NCI-H128 (cell line): ENCODE measurements around the gene CMTM8.

Source experiments
- DNase-seq: peaks from one replicate; lab custom pipeline; 2025; ENCODE audit not compliant: unreplicated experiment; lab: John Stamatoyannopoulos, UW

Gene CMTM8

DNA sequence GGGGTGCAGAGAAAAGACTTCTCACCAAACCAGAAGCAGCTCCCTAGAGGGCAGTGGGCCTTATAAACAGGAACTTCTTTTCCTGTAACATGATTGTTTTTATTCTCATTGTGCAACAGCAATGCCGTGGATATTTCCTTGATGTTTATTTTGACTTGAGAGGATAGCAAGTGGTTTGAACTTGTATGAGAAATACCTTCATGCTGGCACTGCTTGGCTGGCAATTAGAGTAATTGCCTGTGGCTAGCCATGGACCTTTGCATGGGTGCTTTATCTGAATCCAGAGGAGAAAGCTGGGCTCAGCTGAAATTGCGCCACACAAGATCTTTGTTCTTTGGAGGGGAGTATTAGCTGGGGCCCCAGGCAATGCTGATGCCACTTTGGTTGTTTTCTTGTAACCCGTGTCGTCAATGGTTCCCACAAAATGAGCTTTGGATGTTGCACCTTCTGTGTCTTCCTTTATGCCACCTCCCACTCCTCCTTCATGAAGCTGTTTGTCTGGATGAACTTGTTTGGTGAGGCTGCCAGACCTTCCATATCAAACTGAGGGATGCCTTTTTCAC is 37.9 kb downstream of the CMTM8 start:
- no peak for DNase-seq

DNA sequence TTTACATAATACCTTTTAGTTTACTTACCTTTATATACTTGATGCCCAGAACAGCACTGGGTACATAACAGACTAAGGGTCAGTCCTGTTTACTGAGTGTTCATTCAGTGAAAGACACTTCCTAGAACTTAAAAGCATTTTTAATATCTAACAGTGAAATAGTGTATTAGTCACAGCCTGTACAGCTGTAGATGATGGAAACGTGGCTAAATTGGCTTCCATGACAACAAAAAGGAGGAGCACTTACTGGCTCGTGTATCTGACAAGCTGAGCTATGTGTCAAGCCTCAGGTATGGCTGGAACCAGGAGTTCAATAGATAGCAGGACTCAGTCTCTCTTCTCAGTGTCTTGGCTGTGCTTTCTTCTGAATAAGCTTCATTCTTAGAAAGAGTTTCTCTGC is 40.2 kb downstream of the CMTM8 start:
- DNase-seq: no peak

DNA sequence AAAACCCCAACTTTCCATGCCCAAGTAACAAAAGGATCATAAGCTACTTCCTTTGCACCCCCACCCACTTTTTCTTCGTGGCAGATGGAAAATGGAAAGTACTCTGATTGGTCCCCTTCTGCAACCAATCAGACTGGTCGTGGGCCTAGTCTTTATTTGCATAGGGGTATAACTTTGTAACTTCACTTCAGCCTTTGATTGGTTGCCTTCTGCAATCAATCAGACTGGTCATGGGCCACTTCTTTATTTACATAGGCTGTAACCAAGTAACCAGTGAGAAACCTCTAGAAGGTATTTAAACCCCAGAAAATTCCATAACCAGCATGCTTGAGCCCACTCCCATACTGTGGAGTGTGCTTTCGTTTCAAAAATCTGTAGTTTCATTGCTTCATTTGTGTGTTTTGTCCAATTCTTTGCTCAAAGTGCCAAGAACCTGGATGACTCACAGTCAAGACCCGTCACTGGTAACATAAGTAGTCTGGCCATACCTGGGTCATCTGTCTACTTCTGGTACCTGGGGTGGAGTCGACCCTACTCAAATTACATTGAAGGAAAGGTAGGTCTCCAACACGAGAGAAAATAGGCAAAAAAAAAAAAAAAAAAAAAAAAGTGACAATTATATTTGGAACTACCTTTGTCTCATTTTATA is 41.9 kb downstream of the CMTM8 start:
- DNase-seq: no peak

DNA sequence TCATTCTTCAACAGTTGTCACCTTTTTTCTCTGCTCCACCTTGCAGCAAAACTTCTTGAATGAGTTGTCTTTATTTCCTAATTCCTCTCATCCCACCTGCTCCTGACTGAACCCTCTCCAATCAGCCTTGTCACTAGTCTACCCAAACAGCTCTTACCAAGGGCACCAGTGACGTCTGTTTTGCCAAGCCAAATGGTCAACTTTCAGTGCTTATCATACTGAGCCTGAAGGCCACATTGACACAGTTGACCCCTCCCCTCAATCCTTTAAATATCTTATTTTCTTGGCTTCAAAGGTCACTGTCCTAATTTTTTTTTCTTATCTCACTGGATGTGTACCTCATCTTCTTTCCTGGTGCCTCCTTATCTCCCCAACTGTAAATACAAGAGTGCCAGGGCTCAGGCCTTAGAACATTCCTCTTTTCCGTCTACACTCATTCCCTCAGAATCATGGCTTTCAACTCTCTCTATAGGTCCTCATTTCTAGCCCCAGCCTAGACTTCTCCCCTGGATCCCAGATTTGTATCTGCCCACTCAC is 43.2 kb downstream of the CMTM8 start:
- no peak for DNase-seq

DNA sequence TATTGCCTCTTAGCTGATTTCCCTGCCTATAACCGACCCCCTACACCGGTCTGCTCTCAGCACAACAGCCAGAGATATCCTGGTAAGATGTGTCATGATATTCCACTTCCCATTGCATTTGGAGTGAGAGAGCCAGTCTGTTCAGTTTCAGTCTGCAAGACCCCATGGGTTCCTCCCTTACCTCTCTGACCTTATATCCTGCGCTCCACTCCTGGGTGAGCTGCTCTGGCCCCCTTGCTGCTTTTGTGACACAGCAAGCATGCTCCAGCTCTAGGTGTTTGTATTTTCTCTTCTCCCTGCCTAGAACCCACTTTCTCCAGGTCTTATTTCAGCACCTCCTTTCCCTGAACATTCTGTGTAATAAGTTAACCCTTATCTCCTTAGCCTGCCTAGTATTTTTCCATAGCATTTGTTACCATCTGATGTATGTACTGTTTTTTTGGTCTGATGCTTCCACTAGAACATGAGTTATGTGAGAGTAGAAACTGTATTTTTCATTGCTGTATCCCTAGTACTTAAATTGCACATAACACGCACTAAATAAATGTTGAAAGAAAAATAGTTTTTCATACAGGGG is 44.2 kb downstream of the CMTM8 start:
- DNase-seq: no peak

DNA sequence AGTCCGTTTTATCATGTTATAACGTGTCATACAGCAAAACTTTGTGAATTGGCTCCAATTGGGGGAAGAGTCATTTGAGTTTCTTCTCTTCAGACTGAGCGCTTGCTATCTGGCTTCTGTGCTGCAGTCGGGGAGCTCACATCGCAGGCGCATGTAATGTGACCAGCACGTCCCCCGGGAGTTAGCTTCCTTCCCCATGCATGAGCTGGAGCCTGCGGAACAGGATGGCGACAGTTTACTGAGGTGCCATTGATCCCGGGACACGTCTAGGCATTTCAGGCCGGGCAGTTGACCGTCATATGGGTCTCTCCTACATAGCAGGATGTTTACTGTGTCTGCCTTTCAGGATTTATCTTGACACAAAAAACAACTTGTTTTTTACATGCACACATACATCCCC is 44.8 kb downstream of the CMTM8 start:
- no peak for DNase-seq

DNA sequence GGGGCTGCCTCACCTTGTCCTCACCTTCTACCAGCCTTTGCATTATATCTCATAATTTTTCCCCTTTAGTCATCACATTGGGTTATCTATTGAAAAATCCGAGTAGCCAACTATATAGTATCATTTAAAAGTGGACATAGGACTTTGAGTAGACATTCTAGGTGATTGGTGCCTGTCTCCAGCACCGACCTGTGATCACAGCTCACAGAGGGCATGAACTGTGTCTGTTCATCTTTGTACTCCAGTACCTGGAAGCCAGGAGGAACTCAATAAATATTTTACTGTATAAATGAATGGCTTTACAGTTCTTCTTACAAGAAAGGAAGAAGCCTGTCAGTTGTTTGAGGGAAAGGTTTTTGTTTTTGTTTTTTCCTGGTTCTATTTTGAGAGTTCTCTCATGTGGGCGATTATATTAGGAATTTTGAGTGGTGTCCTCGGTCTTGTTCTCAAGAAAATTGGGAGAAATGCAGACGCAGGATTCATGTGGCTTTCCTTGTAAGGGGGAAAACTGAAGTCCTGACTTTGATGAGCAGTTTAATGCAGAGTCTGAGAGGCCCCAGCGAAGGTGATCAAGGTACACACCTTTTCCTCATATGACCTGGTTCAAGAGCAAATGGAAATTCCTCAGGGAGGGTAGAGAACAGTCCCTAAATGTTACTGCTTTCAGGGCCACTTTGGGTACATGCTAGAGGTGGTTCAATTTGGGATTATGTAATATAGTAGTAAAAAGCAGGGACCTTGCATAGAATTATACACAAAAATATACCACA is 46.1 kb downstream of the CMTM8 start:
- no peak for DNase-seq

DNA sequence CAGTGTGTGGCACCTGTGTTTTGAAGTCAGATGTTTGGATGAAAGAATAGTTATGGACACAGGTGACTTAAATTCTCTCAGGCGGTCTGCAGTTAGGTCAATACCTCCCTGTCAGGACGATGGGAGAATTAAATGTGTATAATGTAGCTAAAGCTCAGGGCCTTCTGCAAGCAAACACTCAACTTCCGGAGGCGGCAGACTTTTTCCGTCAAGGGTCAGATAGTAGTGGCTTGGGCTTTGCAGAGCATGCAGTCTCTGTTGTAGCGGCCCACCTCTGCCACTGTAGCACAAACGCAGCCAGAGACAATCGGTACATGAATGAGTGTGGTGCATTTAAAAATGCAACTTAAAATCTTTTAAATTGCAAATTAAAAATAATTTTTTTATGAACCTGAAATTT is 47.4 kb downstream of the CMTM8 start:
- no peak for DNase-seq

DNA sequence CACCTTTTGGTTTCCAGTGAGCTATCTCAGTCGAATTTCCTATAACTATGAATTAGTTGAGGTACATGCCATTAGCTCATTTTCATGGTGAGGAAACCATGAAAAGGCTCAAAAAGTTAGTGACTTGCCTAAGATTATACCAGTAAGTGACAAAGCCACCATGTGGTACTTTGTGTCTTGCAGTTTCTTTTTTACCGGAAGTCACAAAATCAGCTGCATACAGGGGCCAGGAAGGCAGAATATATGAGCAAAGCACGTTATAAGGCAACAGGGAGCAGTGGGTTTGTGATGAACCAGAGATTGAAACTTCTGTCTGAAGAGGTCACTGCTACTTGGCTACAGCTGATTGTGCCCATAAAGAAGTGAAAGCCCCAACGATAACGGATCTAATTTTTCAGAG is 50.3 kb downstream of the CMTM8 start:
- DNase-seq: no peak

DNA sequence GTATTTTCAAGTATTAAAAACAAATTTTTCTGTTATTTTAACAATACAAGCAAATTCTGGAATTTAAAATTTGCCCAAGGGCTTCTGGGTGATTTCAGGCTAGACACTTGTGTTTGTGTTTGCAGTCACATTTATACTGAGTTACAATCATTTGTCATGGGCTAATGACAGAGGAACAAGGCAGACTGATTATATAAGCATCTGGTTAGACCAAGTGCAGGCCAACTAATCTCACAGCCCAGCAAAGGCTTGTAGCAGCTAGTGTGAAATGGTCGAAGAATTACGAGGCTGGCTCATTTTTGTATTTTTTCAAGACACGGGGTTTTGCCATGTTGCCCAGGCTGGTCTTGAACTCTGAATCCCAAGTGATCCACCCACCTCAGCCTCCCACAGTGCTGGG is 52.1 kb downstream of the CMTM8 start:
- no peak for DNase-seq

DNA sequence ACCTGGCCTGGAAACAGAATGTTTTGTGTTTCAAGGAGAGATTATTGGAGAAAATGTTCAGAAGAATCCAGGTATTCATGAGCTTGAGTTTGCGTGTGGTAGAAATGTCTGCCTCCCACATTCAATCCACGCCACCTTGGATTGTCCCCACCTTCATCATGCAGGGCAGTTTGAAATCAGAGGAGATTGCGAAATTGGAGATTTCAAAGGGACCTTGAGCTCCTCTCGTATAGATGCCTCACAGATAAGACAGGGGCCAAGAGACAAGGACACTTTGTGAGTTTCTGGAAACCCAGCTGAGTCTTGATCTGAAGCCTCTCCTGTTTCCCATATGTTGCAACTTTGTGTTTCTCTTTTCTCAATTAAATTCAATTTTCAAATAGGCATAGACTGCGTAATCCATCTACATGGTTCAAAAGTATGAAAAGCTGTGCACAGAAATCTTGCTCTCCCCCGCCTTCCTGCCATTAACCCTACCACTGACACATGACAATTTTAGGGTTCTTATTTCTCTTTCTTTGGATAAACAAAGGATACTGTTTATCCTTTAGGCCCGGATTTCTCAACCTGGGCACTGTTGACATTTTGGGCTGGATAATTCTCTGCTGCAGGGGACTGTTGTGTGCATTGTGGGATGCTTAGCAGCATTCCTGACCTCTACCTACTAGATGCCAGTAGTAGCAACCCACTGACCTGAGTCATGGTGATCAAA is 53.8 kb downstream of the CMTM8 start:
- DNase-seq: no peak

DNA sequence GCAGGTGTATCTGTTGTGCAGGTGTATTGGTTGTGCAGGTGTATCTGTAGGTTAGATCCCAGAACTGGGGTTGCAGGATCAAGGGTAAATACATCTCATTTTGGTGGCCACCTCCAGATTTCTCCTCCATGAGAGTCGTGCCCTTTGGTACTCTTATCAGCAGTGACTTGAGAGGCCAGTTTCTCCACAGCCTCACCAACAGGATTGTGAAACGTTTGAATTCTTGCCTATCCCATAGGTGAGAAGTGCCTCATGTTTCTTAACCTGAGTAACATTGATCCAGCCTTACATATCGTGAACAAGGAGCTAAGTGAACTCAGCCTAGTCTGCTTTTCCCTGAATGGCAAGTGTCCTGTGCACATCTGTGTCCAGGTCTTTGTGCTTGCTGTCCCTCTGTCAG is 55.4 kb downstream of the CMTM8 start:
- no peak for DNase-seq

DNA sequence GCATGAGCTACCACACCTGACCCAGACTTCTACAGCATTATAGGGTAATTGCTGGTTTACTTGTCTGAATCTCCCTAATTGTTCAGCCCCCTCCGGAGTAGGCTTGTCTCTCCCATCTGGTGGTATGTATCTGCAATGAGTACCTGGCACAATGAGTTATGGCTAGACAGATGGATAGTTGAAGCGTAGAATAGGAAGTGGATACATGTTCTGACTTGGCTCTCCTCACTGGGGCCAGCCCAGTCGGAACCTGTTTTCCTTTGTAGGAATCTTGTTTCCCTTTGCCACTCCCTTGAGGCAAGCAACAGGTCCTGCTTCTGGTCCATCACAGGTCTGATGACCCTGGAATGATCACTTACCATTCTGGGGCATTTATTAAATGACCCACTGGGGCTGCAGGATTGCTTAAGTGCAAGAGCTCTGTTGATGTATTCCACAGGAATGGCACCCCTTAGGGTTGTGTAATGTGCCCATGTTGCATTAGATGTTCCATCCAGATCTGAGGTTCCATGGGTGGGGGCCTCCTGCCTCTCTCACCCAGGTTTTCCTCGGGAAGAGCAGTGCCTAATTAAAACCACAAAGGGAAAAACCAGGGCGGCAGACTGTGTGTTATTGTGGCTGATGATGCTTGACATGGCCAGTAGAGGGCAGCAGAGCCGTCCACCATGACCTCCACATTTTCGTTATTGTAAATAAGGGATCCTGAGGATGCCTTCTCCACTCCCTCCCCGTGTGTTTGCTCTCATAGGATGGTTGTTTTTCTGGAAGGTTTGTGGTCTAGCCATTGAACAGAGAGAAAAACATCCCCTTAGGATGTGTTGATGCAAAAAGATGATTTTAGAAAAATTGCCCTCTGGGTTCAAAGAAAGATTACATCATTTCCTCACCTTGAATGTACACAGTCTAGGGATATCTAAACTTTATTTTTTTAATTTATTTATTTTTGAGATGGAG is 58.0 kb downstream of the CMTM8 start:
- no peak for DNase-seq

DNA sequence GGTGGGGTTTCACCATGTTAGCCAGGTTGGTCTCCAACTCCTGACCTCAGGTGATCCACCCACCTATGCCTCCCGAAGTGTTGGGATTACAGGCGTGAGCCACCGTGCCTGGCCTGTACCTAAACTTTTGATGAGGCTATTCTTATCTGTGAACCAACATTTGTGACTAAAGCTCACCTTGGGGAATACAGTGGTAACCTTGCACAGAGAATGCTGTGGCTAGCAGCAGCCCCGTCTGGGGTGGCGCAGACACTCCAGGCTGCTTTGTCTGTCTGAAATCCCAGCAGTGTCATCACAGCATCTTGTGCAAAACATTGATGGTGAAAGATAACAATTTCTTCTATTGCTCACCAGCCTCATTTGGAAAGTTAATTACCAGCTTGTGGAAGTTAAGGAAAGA is 58.9 kb downstream of the CMTM8 start:
- DNase-seq: no peak

DNA sequence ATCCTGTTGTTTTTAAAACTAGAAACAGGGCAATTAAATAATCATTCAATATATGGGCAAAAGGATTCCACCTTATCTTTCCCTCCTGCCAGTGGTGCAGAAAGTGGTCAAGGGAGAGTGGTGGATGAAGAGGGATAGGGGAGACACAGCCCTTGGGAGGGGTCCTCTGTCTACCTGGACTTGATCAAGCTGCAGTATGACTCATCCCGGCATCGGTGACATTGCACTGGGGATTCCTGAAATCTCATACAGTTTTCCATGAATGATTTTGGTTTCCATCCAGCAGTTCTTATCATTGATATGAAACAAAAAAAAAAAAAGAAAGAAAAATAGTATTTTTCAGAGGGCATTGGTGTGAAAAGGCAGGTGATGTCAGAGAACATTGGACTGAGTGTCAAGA is 62.9 kb downstream of the CMTM8 start:
- no peak for DNase-seq

DNA sequence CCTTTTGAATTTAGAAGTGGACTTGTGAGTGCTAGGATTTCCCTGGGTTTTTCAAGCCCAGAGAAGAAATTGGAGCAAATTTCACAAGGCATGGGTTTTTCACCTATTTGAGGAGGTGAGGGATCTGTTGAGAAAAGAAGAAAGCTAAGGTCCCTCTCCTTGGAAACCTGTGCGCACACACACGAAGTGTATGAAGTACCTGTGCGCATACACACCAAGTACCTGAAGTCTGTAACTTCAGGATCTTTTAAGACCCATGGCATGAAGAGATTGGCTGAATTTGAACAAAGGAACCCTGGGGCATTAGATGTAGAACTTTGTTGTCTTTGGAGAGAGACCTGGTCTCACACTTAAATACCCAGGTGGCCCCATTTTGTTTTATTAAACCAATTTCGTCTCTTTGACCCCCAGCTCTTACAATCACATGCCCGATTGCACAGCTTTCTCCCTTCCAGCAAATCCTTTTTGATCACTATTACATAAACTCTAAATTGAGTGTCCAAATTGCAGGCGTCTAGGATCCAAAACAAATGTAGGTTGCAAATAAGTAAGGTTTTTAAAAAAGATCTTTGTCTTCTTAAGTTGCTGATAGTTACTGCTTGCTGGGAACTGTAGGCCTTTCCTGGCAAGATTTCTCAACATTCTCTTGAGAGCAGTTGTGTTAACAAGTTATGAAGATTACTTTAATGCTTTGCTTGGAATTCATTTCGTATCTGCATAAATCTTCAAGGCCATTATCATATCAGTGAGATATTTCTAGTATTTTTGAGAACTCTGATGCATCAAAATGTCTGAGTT is 64.3 kb downstream of the CMTM8 start:
- no peak for DNase-seq

DNA sequence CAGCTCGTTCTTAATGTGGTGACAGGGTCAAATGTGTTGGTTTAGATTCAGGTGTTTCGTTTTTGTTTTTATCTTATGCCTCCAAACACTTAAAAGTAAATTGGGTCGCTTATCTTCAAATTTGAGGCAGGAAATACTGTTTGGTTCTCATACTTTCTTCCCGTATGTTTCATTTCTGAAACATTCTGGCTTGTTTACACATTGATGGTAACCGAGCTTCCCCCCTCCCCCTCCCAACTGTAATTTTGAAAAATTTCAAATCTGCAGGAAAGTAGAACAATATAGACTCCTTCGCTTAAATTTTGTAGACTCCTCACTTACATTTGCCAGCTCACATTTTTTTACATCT is 64.9 kb downstream of the CMTM8 start:
- no peak for DNase-seq

DNA sequence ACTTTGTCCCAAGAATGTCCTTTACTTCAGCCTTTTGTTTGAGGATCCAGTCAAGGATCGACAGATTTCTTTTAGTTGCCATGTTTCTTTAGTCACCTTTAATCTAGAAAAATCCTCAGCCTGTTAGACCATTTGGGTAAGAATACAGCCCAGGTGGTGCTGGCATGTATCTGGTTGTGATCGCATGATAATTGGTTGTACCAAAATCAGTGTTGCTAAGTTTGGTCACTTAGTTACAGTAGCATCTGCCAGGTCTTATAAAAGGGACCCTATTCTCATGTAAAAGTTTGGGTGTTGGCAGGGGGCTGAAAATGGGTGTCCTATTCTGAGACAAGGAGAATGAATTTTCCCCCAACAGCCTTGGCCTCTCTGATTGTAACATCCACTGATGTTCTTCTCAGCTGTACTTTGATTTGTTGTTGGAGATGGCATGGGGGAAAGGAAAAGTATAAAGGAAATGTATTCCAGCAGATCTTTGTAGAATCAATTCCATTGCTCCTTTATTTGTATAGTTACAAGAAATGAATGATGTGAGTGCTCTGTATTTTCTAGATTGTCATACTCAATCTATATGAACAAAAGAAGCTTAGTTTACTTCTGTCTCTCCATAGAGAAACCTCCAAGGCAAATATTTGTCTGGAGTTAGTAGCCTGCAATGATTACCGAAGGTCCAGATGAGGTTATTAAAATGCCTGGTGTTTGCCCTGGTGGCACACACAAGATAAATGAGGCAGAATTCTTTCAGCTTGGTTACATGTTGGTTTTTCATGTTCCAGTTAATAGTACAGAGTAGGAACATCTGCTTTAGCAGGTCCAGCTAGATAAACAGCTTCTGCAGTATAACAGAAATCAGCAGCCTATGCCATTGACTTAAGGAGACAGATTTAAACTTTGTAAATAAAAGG is 65.7 kb downstream of the CMTM8 start:
- no peak for DNase-seq
